ENCODE results near the gene IFI6.

DNA sequence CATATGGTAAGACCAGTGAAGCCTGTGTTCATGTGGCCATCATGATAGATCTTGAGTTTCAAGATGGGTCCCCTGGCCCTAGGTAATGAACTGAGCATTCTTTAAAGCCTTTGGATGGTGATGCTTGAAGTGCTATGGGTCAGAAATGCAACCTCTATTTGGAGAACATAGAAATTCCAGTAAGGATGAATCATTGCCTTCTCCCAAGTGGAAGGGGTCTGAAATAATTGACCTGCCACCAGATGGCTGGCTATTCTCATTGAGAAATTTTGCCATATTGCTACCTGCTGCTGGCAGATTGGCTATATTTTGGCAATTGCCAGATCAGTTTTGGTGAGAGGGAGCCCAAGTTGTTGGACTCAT, 739 bp upstream of the IFI6 start:
- TF ChIP-seq CTCF (IDR thresholded peaks at IDR 0.05 in 8 of 11, conservative IDR thresholded peaks at IDR 0.05 in 3 of 11) (no peak), POLR2AphosphoS5 (IDR thresholded peaks at IDR 0.05) (no peak)

Data from spleen (tissue), 7 donors.